HEK293 (cell line): Measurements from ENCODE around the gene ZNF680.

Experiments used
- CTCF ChIA-PET: fragments of 350-600 bp; formaldehyde crosslinking; extraction: SDS; loops from one replicate; lab custom pipeline; 2021; ENCODE audit warnings: antibody characterized with exemption; lab: Yijun Ruan, JAX
- POLR2A ChIA-PET: fragments of 300-600 bp; formaldehyde crosslinking; extraction: SDS; loops from one replicate; lab custom pipeline; 2020; ENCODE audit warnings: antibody characterized with exemption, inconsistent platforms; lab: Yijun Ruan, JAX
- H3K27ac ChIP-seq: fragments of 200-500 bp; sonication (Bioruptor generic); 2 replicates; pipeline ENCODE4 v1.5.1; 2014; ENCODE audit warnings: low read depth, low read length, control low read depth, inconsistent platforms; ENCODE audit errors: extremely low read depth
- H3K36me3 ChIP-seq, 2 experiments: fragments of 200-500 bp in 1 of 2; sonication (Bioruptor generic) in 1 of 2; 1 replicate in 1 of 2; 2 replicates in 1 of 2; pipeline ENCODE4 v1.5.1; 2014 to 2017; ENCODE audit warnings: inconsistent platforms in 2 of 2, low read length in 2 of 2; ENCODE audit not compliant: control insufficient read depth in 2 of 2, insufficient read depth in 1 of 2
- H3K4me1 ChIP-seq: fragments of 200-500 bp; sonication (Bioruptor generic); 2 replicates; pipeline ENCODE4 v1.5.1; 2014; ENCODE audit warnings: mild to moderate bottlenecking, low read length, inconsistent platforms; ENCODE audit not compliant: control insufficient read depth, insufficient read depth
- H3K4me3 ChIP-seq: 2 replicates; pipeline ENCODE4 v1.5.1; 2011; ENCODE audit warnings: low read depth, mild to moderate bottlenecking, control low read depth, low read length, moderate library complexity
- H3K9me3 ChIP-seq: fragments of 200-500 bp; sonication (Bioruptor generic); 2 replicates; pipeline ENCODE4 v1.5.1; 2014; ENCODE audit warnings: low read depth, low read length, inconsistent platforms; ENCODE audit not compliant: control insufficient read depth, insufficient read depth
- GLI2 ChIP-seq: fragments of 450-650 bp; formaldehyde crosslinking; IDR thresholded peaks from 2 replicates; pipeline ENCODE4; 2017; ENCODE audit warnings: missing biosample characterization, missing genetic modification characterization, low read depth, borderline replicate concordance
- HOXC10 ChIP-seq: sonication (generic); formaldehyde crosslinking; IDR thresholded peaks from 2 replicates; pipeline ENCODE4 v1.8.1; 2023; ENCODE audit warnings: mild to moderate bottlenecking, missing genetic modification reagents
- KLF7 ChIP-seq: fragments of 450-650 bp; formaldehyde crosslinking; IDR thresholded peaks from 2 replicates; pipeline ENCODE4 v1.5.1; 2016; ENCODE audit warnings: missing biosample characterization, missing genetic modification characterization, borderline replicate concordance
- KLF9 ChIP-seq: fragments of 450-650 bp; formaldehyde crosslinking; IDR thresholded peaks from 2 replicates; pipeline ENCODE4 v1.5.1; 2016; ENCODE audit warnings: missing biosample characterization, missing genetic modification characterization, low read depth
- PRDM1 ChIP-seq: fragments of 450-650 bp; formaldehyde crosslinking; IDR thresholded peaks from 2 replicates; pipeline ENCODE4; 2016; ENCODE audit warnings: missing biosample characterization, missing genetic modification characterization
- ZBTB7A ChIP-seq: fragments of 450-650 bp; formaldehyde crosslinking; IDR thresholded peaks from 2 replicates; pipeline ENCODE4 v1.5.1; 2016; ENCODE audit warnings: low read depth, missing biosample characterization, missing genetic modification characterization
- ZEB2 ChIP-seq: fragments of 450-650 bp; formaldehyde crosslinking; IDR thresholded peaks from 2 replicates; pipeline ENCODE4 v1.5.1; 2016; ENCODE audit warnings: missing biosample characterization, missing genetic modification characterization
- ZFP69B ChIP-seq: fragments of 450-650 bp; formaldehyde crosslinking; IDR thresholded peaks from 2 replicates; pipeline ENCODE4 v1.5.1; 2016; ENCODE audit warnings: missing biosample characterization, missing genetic modification characterization
- ZNF138 ChIP-seq: fragments of 450-650 bp; formaldehyde crosslinking; IDR thresholded peaks from 2 replicates; pipeline ENCODE4 v1.5.1; 2016; ENCODE audit warnings: missing biosample characterization, missing genetic modification characterization, borderline replicate concordance
- ZNF221 ChIP-seq: fragments of 450-650 bp; formaldehyde crosslinking; IDR thresholded peaks from 2 replicates; pipeline ENCODE4 v1.5.1; 2017; ENCODE audit warnings: missing biosample characterization, missing genetic modification characterization, borderline replicate concordance
- ZNF341 ChIP-seq: fragments of 450-650 bp; formaldehyde crosslinking; IDR thresholded peaks from 2 replicates; pipeline ENCODE4; 2016; ENCODE audit warnings: low read depth, missing biosample characterization, missing genetic modification characterization
- ZNF426 ChIP-seq: fragments of 450-650 bp; formaldehyde crosslinking; IDR thresholded peaks from 2 replicates; pipeline ENCODE4 v1.5.1; 2017; ENCODE audit warnings: missing biosample characterization, missing genetic modification characterization, mild to moderate bottlenecking, inconsistent platforms, moderate library complexity
- ZNF560 ChIP-seq: fragments of 450-650 bp; formaldehyde crosslinking; IDR thresholded peaks from 2 replicates; pipeline ENCODE4 v1.5.1; 2017; ENCODE audit warnings: missing biosample characterization, missing genetic modification characterization, borderline replicate concordance
- ZNF585B ChIP-seq: fragments of 450-650 bp; formaldehyde crosslinking; IDR thresholded peaks from 2 replicates; pipeline ENCODE4 v1.5.1; 2016; ENCODE audit warnings: missing biosample characterization, missing genetic modification characterization
- ZNF600 ChIP-seq: fragments of 450-650 bp; formaldehyde crosslinking; IDR thresholded peaks from 2 replicates; pipeline ENCODE4 v1.5.1; 2016; ENCODE audit warnings: missing biosample characterization, missing genetic modification characterization
- ZNF76 ChIP-seq: fragments of 450-650 bp; formaldehyde crosslinking; IDR thresholded peaks from 2 replicates; pipeline ENCODE4; 2016; ENCODE audit warnings: low read depth, missing biosample characterization, missing genetic modification characterization, borderline replicate concordance
- TF ChIP-seq, protein P1 (sequence below): fragments of 450-650 bp; formaldehyde crosslinking; IDR thresholded peaks from 2 replicates; pipeline ENCODE4 v1.5.1; 2016; ENCODE audit warnings: missing biosample characterization, missing genetic modification characterization, borderline replicate concordance
- TF ChIP-seq, protein P2 (sequence below): fragments of 450-650 bp; formaldehyde crosslinking; IDR thresholded peaks from 2 replicates; pipeline ENCODE4 v1.5.1; 2016; ENCODE audit warnings: missing biosample characterization, missing genetic modification characterization
- TF ChIP-seq, protein P3 (sequence below): fragments of 450-650 bp; formaldehyde crosslinking; IDR thresholded peaks from 2 replicates; pipeline ENCODE4 v1.5.1; 2016; ENCODE audit warnings: missing biosample characterization, missing genetic modification characterization
- TF ChIP-seq, protein P4 (sequence below): fragments of 450-650 bp; formaldehyde crosslinking; IDR thresholded peaks from 2 replicates; pipeline ENCODE4 v1.5.1; 2016; ENCODE audit warnings: missing biosample characterization, missing genetic modification characterization
- TF ChIP-seq, protein P5 (sequence below): fragments of 450-650 bp; formaldehyde crosslinking; IDR thresholded peaks from 2 replicates; pipeline ENCODE4 v1.5.1; 2016; ENCODE audit warnings: missing biosample characterization, missing genetic modification characterization, low read depth

Gene ZNF680

DNA sequence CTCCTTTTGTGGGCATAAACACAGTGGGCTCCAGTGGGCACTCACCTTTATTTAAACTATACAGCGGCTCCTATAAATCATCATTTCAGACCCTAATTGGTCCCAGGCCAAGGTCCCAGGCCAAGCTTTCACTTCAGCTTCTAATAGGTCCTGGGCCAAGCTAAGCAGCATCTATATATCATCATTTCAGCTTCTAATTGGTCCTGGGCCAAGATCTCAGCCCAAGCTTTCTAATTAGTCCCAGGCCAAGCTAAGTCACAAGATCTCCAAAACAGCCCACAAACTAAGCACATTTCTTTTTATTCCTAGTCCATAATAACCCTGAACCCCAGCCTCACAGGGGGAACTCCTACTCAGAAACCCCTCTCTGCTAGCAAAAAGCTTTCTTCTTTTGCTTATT is 47.1 kb downstream of the ZNF680 start (continued):
- TF ChIP-seq ZNF600 (tag by site-specific recombination) (no peak), ZNF560 (tag by site-specific recombination) (no peak), HOXC10 (CRISPR knock-in tag) (no peak), ZNF585B (no peak), ZEB2 (tag by site-specific recombination) (no peak), ZBTB7A (tag by site-specific recombination) (no peak), ZFP69B (tag by site-specific recombination) (no peak), ZNF426 (tag by site-specific recombination) (no peak), KLF7 (tag by site-specific recombination) (no peak), GLI2 (tag by site-specific recombination) (no peak), ZNF76 (tag by site-specific recombination) (no peak)
- TF ChIP-seq, protein P1, sequence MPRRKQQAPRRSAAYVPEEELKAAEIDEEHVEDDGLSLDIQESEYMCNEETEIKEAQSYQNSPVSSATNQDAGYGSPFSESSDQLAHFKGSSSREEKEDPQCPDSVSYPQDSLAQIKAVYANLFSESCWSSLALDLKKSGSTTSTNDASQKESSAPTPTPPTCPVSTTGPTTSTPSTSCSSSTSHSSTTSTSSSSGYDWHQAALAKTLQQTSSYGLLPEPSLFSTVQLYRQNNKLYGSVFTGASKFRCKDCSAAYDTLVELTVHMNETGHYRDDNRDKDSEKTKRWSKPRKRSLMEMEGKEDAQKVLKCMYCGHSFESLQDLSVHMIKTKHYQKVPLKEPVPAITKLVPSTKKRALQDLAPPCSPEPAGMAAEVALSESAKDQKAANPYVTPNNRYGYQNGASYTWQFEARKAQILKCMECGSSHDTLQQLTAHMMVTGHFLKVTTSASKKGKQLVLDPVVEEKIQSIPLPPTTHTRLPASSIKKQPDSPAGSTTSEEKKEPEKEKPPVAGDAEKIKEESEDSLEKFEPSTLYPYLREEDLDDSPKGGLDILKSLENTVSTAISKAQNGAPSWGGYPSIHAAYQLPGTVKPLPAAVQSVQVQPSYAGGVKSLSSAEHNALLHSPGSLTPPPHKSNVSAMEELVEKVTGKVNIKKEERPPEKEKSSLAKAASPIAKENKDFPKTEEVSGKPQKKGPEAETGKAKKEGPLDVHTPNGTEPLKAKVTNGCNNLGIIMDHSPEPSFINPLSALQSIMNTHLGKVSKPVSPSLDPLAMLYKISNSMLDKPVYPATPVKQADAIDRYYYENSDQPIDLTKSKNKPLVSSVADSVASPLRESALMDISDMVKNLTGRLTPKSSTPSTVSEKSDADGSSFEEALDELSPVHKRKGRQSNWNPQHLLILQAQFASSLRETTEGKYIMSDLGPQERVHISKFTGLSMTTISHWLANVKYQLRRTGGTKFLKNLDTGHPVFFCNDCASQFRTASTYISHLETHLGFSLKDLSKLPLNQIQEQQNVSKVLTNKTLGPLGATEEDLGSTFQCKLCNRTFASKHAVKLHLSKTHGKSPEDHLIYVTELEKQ (tag by site-specific recombination) = no peak
- TF ChIP-seq, protein P2, sequence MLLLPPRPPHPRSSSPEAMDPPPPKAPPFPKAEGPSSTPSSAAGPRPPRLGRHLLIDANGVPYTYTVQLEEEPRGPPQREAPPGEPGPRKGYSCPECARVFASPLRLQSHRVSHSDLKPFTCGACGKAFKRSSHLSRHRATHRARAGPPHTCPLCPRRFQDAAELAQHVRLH = no peak

DNA sequence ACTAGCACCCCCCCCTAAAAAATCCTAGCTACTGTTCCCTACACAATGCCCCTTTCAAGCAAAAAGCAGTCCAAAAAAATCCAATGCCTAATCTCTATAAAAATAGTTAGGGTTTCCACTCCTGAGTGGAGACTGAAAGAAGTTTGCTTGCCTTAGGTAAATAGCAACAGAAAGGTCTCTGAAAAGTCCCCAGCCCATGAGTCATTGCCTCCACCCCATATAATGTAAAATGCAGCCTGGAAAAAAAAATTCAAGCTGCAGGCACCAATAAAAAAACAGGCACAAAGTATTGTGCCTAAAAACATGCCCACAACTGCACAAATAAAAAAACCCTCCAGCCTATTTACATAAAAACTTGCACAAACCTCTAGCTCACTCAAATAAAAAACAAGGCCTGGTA is 47.5 kb downstream of the ZNF680 start:
- Histone ChIP-seq H3K27ac (no peak overlapping the region), H3K9me3 (no peaks in the 10 kb centered on the region), H3K36me3 (peaks cover 0 to 6% of the 10 kb centered on the region in 2 experiments; a peak in 1 of 3 replicates), H3K4me3 (no peak overlapping the region), H3K4me1 (no peaks in the 10 kb centered on the region)
- POLR2A ChIA-PET = no interaction called here
- CTCF ChIA-PET = no interaction called here
- TF ChIP-seq, protein P3, sequence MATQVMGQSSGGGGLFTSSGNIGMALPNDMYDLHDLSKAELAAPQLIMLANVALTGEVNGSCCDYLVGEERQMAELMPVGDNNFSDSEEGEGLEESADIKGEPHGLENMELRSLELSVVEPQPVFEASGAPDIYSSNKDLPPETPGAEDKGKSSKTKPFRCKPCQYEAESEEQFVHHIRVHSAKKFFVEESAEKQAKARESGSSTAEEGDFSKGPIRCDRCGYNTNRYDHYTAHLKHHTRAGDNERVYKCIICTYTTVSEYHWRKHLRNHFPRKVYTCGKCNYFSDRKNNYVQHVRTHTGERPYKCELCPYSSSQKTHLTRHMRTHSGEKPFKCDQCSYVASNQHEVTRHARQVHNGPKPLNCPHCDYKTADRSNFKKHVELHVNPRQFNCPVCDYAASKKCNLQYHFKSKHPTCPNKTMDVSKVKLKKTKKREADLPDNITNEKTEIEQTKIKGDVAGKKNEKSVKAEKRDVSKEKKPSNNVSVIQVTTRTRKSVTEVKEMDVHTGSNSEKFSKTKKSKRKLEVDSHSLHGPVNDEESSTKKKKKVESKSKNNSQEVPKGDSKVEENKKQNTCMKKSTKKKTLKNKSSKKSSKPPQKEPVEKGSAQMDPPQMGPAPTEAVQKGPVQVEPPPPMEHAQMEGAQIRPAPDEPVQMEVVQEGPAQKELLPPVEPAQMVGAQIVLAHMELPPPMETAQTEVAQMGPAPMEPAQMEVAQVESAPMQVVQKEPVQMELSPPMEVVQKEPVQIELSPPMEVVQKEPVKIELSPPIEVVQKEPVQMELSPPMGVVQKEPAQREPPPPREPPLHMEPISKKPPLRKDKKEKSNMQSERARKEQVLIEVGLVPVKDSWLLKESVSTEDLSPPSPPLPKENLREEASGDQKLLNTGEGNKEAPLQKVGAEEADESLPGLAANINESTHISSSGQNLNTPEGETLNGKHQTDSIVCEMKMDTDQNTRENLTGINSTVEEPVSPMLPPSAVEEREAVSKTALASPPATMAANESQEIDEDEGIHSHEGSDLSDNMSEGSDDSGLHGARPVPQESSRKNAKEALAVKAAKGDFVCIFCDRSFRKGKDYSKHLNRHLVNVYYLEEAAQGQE = no peak
- no peak for TF ChIP-seq ZNF138 (tag by site-specific recombination)
- no peak for TF ChIP-seq ZFP69B (tag by site-specific recombination)
- TF ChIP-seq KLF9 = no peak
- TF ChIP-seq PRDM1 (tag by site-specific recombination) = no peak
- TF ChIP-seq, protein P4, sequence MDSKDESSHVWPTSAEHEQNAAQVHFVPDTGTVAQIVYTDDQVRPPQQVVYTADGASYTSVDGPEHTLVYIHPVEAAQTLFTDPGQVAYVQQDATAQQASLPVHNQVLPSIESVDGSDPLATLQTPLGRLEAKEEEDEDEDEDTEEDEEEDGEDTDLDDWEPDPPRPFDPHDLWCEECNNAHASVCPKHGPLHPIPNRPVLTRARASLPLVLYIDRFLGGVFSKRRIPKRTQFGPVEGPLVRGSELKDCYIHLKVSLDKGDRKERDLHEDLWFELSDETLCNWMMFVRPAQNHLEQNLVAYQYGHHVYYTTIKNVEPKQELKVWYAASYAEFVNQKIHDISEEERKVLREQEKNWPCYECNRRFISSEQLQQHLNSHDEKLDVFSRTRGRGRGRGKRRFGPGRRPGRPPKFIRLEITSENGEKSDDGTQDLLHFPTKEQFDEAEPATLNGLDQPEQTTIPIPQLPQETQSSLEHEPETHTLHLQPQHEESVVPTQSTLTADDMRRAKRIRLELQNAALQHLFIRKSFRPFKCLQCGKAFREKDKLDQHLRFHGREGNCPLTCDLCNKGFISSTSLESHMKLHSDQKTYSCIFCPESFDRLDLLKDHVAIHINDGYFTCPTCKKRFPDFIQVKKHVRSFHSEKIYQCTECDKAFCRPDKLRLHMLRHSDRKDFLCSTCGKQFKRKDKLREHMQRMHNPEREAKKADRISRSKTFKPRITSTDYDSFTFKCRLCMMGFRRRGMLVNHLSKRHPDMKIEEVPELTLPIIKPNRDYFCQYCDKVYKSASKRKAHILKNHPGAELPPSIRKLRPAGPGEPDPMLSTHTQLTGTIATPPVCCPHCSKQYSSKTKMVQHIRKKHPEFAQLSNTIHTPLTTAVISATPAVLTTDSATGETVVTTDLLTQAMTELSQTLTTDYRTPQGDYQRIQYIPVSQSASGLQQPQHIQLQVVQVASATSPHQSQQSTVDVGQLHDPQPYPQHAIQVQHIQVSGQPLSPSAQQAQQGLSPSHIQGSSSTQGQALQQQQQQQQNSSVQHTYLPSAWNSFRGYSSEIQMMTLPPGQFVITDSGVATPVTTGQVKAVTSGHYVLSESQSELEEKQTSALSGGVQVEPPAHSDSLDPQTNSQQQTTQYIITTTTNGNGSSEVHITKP = no peak
- TF ChIP-seq ZNF560 (tag by site-specific recombination) = no peak
- TF ChIP-seq, protein P5, sequence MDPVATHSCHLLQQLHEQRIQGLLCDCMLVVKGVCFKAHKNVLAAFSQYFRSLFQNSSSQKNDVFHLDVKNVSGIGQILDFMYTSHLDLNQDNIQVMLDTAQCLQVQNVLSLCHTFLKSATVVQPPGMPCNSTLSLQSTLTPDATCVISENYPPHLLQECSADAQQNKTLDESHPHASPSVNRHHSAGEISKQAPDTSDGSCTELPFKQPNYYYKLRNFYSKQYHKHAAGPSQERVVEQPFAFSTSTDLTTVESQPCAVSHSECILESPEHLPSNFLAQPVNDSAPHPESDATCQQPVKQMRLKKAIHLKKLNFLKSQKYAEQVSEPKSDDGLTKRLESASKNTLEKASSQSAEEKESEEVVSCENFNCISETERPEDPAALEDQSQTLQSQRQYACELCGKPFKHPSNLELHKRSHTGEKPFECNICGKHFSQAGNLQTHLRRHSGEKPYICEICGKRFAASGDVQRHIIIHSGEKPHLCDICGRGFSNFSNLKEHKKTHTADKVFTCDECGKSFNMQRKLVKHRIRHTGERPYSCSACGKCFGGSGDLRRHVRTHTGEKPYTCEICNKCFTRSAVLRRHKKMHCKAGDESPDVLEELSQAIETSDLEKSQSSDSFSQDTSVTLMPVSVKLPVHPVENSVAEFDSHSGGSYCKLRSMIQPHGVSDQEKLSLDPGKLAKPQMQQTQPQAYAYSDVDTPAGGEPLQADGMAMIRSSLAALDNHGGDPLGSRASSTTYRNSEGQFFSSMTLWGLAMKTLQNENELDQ (tag by site-specific recombination) = no peak
- TF ChIP-seq ZNF341 (tag by site-specific recombination) = no peak
- TF ChIP-seq ZNF585B = no peak
- TF ChIP-seq ZNF221 (tag by site-specific recombination) = no peak
